ENCODE results near the gene SPATA46.
"Not testable (repeated sequence)": the region's sequence is repeated elsewhere in the genome, so short reads cannot be mapped to it uniquely, and the experiment has no call there.

The SPATA46 gene

DNA sequence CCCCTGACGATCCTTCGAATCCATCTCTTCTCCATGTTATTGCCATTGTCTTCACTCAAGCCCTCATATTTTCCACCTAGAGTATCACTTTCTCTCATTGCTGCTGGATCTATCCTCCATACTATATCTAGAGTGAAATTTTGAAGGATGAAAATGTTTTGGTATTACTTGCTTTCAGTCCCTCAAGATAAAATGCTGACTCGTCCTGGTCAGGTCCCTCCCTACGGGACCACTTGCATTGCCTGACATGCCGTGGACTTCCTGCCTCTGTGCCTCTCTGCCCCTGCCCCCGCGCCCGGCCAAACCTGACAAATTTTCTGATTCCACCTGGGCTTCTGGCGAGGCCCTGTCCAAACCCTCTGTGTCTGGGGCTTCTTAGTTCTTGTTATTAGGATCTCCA is 23.6 kb downstream of the SPATA46 start:
- no peak for DNase-seq

DNA sequence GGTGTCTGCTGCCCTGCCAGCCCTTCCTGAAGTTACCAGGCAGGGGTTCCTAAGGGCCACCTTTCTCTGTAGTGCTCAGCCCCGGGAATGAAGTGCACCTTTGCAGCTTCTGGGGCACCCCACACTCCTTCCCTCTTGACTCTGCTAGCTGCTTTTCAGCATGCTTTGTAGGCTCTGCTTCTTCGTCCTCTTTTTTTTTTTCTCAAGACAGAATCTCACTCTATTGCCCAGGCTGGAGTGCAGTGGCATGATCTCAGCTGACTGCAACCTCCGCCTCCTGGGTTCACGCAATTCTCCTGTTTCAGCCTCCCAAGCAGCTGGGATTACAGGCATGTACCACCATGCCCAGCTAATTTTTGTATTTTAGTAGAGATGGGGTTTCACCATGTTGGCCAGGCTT is 24.8 kb downstream of the SPATA46 start:
- not testable (repeated sequence) for DNase-seq

DNA sequence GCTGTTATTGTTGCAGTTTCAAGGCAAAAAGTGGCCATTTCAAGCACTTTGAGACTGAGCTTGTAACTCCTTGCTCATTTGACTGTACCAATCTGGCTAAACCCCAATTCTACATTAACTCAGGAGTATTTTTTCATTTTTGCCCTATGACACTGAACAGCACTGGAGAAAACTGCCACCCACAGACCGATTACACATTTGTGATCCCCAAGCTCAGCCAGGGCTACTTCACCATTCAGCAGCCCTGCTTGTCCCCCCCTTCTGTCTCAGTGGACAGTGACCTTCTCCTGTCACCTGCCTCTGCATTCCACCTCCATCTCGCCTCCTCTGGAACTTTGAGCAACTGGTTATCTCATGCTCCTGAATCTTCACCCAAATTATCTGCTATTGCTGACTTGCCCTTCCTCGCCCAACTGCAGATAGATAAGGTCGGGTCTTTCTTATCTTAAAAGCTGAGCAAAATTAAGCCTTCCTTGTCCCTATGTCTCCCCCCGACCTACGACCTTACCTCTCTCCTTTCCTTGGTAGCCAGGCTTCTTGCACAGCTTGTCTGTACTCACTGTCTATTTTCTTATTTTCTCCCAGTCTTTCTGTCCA is 25.3 kb downstream of the SPATA46 start:
- DNase-seq: no peak

- peak; percentile 70 for DNase-seq
Observed at GRCh38 chr1:162349635-162350330, 26.9 kb downstream of the SPATA46 start.

GRCh38 chr1:162347281-162347680 is 29.4 kb downstream of the SPATA46 start:
- no peak for DNase-seq

DNA sequence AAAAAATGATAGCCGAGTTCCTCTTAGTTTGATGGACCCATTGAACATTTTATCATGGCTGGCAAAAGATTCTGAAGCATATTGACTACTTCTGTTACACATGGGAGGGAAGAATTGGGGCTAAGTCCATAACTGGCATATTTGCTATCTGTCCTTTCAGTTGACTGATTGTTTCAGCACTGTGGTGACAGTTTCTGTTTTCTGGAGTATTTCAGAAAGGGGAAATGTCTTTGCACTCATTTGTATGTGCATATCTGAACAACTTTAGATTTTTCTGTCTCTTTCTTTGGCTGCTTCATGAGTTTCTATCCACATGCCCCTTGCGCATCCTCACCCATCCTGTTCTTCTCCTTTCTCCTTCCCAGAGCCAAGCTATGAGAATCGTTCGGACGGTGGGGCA is 33.2 kb downstream of the SPATA46 start:
- no peak for DNase-seq

DNA sequence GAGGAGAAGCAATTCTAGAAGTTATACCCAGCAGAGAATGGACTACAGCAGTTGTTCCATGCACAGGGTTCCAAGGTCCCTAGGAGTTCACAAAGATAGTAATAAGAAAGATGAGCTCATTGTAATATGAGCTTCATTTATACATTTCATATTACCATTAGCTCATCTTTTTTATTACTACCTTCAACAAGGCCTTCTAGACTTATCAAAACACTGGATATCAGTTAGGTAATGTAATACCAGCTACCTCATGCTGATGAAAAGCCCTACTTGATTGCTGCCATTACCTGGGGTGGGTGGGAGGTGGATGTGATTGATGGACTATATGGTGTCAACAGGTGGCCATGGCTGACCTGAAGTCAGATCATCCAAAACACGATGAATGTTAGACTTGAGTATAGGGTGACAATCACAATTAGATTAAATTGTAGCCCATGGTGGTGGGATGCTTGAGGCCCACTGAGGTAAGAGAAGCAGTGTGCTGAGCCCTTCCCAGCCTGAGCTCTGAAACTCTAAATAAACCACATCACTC is 34.1 kb downstream of the SPATA46 start:
- DNase-seq: no peak

DNA sequence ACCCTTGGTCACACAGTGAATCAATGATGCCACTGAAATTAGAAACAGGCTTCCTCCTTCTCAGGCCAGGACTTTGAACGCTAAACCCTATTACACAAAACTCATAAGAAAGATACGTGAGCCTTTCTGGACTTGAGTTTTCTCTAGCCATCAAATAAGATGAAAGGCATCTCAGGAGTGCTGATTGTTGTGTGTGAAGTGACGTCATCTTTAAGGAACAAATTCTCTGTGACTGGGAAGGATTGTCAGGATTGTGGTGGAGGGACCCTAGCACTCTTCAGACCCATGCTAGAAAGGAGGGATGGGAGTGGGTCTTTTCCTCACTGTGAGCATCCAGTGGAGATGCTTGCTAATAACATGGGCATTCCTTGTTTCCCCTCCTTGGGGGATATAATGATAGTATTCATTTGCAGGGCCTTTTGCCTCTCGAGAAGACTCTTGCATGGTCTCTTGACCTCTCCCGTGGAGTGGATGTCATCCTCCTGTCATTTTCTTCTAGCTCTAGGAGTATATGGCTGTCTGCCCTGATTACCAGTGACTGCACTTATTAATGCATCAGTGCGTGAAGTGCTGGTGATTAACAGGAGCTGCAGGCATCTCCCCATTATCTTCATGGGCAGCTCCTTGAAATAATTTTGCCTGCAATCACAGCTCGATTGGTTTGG is 39.9 kb downstream of the SPATA46 start:
- DNase-seq: no peak

- no peak for DNase-seq
Observed at GRCh38 chr1:162335126-162335525, 41.5 kb downstream of the SPATA46 start.

DNA sequence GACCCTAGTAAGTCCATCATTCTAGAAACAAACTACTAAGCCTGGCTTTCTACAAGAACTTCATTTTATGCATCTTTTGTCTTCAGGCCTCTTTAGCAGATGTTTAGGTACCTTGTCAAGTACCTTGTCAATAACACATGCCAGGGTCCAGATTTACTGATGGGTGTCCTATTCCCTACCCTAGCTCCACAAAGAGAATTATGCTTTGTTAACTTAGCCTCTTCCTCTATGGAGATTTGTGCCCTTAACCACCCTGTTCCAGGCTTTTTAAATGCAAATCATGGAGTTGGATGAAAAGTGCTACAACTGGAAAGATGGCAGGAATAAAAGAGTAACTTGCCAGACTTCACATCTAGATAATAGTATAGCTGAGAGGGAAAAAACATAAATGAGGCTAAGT is 42.7 kb downstream of the SPATA46 start:
- no peak for DNase-seq

DNA sequence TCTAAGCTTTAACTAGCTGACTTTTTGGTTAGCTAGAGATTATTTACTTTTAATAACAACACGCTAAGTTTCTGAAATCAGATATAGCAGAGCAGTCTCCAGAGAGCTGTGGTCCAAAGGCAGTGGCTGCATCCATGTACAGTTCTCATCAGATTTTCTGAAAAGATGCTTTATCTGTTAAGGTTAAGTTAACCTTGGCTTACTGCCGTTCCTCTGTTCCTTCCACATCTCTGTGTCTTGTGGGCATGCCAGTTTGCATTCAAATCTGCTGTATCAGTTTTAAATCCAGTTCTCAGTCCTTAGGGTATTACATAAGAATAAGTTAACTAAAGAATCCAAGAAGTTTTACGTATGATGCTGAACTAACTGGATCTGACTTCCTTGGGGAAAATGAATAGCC is 46.8 kb downstream of the SPATA46 start:
- DNase-seq: no peak

GRCh38 chr1:162328512-162328911 is 48.1 kb downstream of the SPATA46 start:
- no peak for DNase-seq

DNA sequence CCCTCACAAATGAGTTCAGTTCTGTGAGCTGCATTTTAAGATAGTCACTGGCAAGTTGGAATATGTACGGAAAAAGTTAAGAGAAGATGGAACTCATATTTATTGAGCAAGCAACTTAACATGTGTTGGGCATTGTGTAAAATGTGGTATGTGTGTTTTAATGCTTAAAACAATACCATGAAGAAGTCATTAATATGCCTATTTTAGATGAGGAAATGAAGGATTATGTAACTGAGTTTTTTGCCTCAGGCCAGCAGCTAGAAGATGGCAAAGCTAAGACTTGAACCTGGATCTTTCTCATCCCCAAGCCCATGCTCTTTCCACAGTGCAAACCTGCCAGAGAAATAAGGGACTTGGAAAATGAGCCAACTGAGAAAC is 48.9 kb downstream of the SPATA46 start:
- no peak for DNase-seq

DNA sequence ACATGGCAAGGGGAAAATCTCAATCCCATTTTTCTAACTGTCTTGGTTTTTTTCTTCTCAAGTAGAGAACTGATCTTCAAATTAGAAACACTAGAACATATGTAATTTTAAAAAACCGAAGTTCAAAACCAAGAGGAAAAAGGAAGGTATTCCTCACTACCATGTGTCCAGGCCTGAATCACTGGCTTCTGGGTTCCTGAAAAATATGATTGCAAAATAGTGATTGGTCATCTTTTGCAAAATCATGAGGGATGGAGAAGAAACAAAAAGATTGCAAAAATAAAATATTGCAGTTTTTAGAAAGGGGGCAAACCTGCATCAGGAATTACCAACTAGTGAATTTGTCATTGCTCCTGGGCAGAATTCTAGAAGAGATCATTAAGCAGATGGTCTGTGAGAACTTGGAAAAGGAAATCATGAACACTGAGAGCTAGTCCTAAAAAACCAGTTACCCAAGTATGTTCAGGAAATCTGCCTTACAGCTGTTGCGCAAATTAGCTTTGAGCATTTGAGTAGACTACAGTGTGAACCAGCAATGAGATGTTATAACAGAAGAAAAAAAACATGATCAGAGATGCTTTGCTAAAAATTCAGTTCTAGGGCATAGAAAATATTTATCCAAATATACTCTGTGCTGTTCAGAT is 49.4 kb downstream of the SPATA46 start:
- DNase-seq: no peak

DNA sequence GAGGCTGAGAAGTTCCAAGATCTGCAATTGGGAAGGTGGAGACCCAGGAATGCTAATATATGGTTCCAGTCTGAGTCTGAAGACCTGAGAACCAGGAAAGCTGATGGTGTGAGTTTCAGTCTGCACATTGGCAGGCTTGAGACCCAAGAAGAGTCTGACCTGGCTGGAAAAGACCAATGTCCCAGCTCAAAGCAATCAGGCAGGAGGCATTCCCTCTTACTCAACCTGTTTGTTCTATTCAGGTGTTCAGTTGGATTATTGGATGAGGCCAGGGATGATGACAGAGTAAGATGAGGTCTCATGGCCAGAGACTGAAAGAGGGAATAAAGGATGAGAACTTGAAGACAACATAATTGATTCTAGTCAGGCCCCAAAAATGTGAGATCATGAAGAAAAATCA is 50.1 kb downstream of the SPATA46 start:
- no peak for DNase-seq

- peak; percentile 10 for DNase-seq
Observed at GRCh38 chr1:162324396-162324795, 52.3 kb downstream of the SPATA46 start.

All from fibroblast of skin of abdomen (primary cell).